HepG2 (cell line): ENCODE data around the gene KCNIP4. TPM values are rescaled to one million over a fixed set of nuclear protein-coding genes. Genes with fewer than 3 reads are reported as not detected.

Source experiments
- ATAC-seq: fragments of 200-7000 bp; cut with Tn5 transposase; 3 replicates; pipeline ENCODE4 v1.9.1; 2020; ENCODE audit warnings: mild to moderate bottlenecking, moderate library complexity
- BruUV-seq: library from RNA; stranded (reverse); fragments of 400-500 nt; replicated peaks from 2 replicates; lab custom pipeline; 2021; lab: Mats Ljungman, UMichigan
- CTCF ChIA-PET: fragments of 300-600 bp; formaldehyde crosslinking; extraction: SDS; loops from one replicate; lab custom pipeline; 2021; ENCODE audit warnings: low total read pairs, inconsistent platforms, low intra/inter-chr PET ratio; lab: Yijun Ruan, JAX
- POLR2A ChIA-PET: fragments of 350-600 bp; sonication (Branson Sonifier 250); formaldehyde crosslinking; loops from one replicate; lab custom pipeline; 2020; ENCODE audit warnings: antibody characterized with exemption, inconsistent platforms; lab: Yijun Ruan, JAX
- DNase-seq: peaks from one replicate; pipeline ENCODE4 v3.0.0-alpha.2; 2015; ENCODE audit warnings: low spot score
- FAIRE-seq: peaks from 3 replicates; lab custom pipeline; 2011; peaks lifted over from hg19 to GRCh38; lab: Jason Lieb, UNC
- H2AFZ ChIP-seq: one replicate; pipeline ENCODE4 v1.6.1; 2011; ENCODE audit warnings: low read length, inconsistent platforms
- H3K27ac ChIP-seq: fragments of 300-600 bp; 3 replicates; pipeline ENCODE4 v1.8.0; 2011; ENCODE audit warnings: mixed run types, mild to moderate bottlenecking, mixed read lengths, low read length, inconsistent platforms; ENCODE audit not compliant: insufficient read depth; ENCODE audit errors: extremely low read length
- H3K27me3 ChIP-seq, 2 experiments: fragments of 200-600 bp in 1 of 2; 2 replicates in 1 of 2; 3 replicates in 1 of 2; pipeline versions ENCODE4 v1.6.0 to v1.8.0; 2011; ENCODE audit warnings: low read length in 2 of 2, mild to moderate bottlenecking in 2 of 2, moderate library complexity in 2 of 2, inconsistent platforms in 1 of 2; ENCODE audit not compliant: insufficient read depth in 2 of 2, control insufficient read depth in 1 of 2
- H3K36me3 ChIP-seq, 2 experiments: fragments of 200-600 bp in 1 of 2; replicated peaks in 1 of 2; 2 replicates in 1 of 2; 3 replicates in 1 of 2; pipeline versions ENCODE4 v1.5.1 to v1.8.0; 2011; ENCODE audit warnings: low read length in 2 of 2, inconsistent platforms in 1 of 2; ENCODE audit not compliant: insufficient read depth in 2 of 2, control insufficient read depth in 1 of 2
- H3K4me1 ChIP-seq: 2 replicates; pipeline ENCODE4 v1.5.1; 2012; ENCODE audit warnings: low read length, inconsistent platforms; ENCODE audit not compliant: insufficient read depth
- H3K4me2 ChIP-seq: 2 replicates; pipeline ENCODE4 v1.6.0; 2011; ENCODE audit warnings: low read depth, low read length, inconsistent platforms
- H3K4me3 ChIP-seq, 3 experiments: fragments of 200-600 bp in 1 of 3; sonication (generic), shearing (Covaris generic) in 1 of 3; replicated peaks in 1 of 3; 2 replicates each; pipeline ENCODE4 v1.5.1; 2011 to 2016; ENCODE audit warnings: low read length in 3 of 3, inconsistent platforms in 2 of 3, low read depth in 2 of 3, mild to moderate bottlenecking in 2 of 3, control low read depth in 1 of 3, mixed read lengths in 1 of 3; ENCODE audit not compliant: insufficient read depth in 1 of 3
- H3K79me2 ChIP-seq: one replicate; pipeline ENCODE4 v1.6.1; 2011; ENCODE audit warnings: low read length, inconsistent platforms; ENCODE audit not compliant: insufficient read depth
- H3K9ac ChIP-seq: 2 replicates; pipeline ENCODE4 v1.6.0; 2011; ENCODE audit warnings: mild to moderate bottlenecking, low read depth, low read length, inconsistent platforms; ENCODE audit not compliant: insufficient read depth
- H3K9me3 ChIP-seq: 2 replicates; pipeline ENCODE4 v1.5.1; 2012; ENCODE audit warnings: mild to moderate bottlenecking, low read length
- H4K20me1 ChIP-seq: 2 replicates; pipeline ENCODE4 v1.6.0; 2011; ENCODE audit warnings: inconsistent platforms, mild to moderate bottlenecking, low read length, moderate library complexity; ENCODE audit not compliant: insufficient read depth
- CERS6 ChIP-seq: sonication (generic); formaldehyde crosslinking; IDR thresholded peaks from 2 replicates; pipeline ENCODE4 v1.5.0; 2020; ENCODE audit warnings: missing genetic modification reagents
- FOSL1 ChIP-seq: sonication (generic); formaldehyde crosslinking; IDR thresholded peaks from 2 replicates; pipeline ENCODE4 v1.9.0; 2021; ENCODE audit warnings: missing genetic modification reagents, borderline replicate concordance
- FOXC1 ChIP-seq: sonication (generic); formaldehyde crosslinking; IDR thresholded peaks from 2 replicates; pipeline ENCODE4 v1.8.0; 2022; ENCODE audit warnings: mild to moderate bottlenecking, missing genetic modification reagents, borderline replicate concordance
- GLI4 ChIP-seq: sonication (generic); formaldehyde crosslinking; IDR thresholded peaks from 2 replicates; pipeline ENCODE4 v1.5.1; 2020; ENCODE audit warnings: missing genetic modification reagents, mild to moderate bottlenecking, moderate library complexity, borderline replicate concordance
- GLMP ChIP-seq: sonication (generic); formaldehyde crosslinking; IDR thresholded peaks from 2 replicates; pipeline ENCODE4 v1.9.0; 2021; ENCODE audit warnings: missing genetic modification reagents, mild to moderate bottlenecking, borderline replicate concordance
- PLRG1 ChIP-seq: fragments of 450-650 bp; conservative IDR thresholded peaks from 2 replicates; pipeline ENCODE4 v1.6.1; 2016
- ZFP91 ChIP-seq: sonication (generic); formaldehyde crosslinking; IDR thresholded peaks from 2 replicates; pipeline ENCODE4 v1.9.0; 2022; ENCODE audit warnings: missing genetic modification reagents, mild to moderate bottlenecking, borderline replicate concordance
- ZNF101 ChIP-seq: sonication (generic); formaldehyde crosslinking; IDR thresholded peaks from 2 replicates; pipeline ENCODE4 v1.4.0; 2020; ENCODE audit warnings: mild to moderate bottlenecking, low read depth, missing genetic modification reagents, borderline replicate concordance
- ZNF124 ChIP-seq: sonication (generic); formaldehyde crosslinking; IDR thresholded peaks from 2 replicates; pipeline ENCODE4 v1.4.0; 2020; ENCODE audit warnings: missing genetic modification reagents
- ZNF136 ChIP-seq: sonication (generic); formaldehyde crosslinking; IDR thresholded peaks from 2 replicates; pipeline ENCODE4 v1.8.1; 2022; ENCODE audit warnings: low read depth, mild to moderate bottlenecking, moderate library complexity, missing genetic modification reagents
- ZNF232 ChIP-seq: sonication (generic); formaldehyde crosslinking; IDR thresholded peaks from 2 replicates; pipeline ENCODE4 v1.4.0; 2020; ENCODE audit warnings: missing genetic modification reagents, borderline replicate concordance
- ZNF484 ChIP-seq: sonication (generic); formaldehyde crosslinking; IDR thresholded peaks from 2 replicates; pipeline ENCODE4 v1.5.1; 2020; ENCODE audit warnings: mild to moderate bottlenecking, low read depth, missing genetic modification reagents, borderline replicate concordance
- ZNF567 ChIP-seq: sonication (generic); formaldehyde crosslinking; IDR thresholded peaks from 2 replicates; pipeline ENCODE4 v1.8.1; 2023; ENCODE audit warnings: mild to moderate bottlenecking, missing genetic modification reagents, borderline replicate concordance
- ZNF609 ChIP-seq: sonication (generic); formaldehyde crosslinking; IDR thresholded peaks from 2 replicates; pipeline ENCODE4 v1.4.0; 2020; ENCODE audit warnings: mild to moderate bottlenecking, missing genetic modification reagents, borderline replicate concordance
- ZNF772 ChIP-seq: sonication (generic); formaldehyde crosslinking; IDR thresholded peaks from 2 replicates; pipeline ENCODE4 v1.5.0; 2020; ENCODE audit warnings: mild to moderate bottlenecking, missing genetic modification reagents
- ZNF777 ChIP-seq: sonication (generic); formaldehyde crosslinking; IDR thresholded peaks from 2 replicates; pipeline ENCODE4 v1.4.0; 2020; ENCODE audit warnings: missing genetic modification reagents
- WGBS: methylation state at CpG from one replicate; pipeline ENCODE4 v1.1.6; 2017; ENCODE audit warnings: low lambda C conversion rate; 5-methylcytosine and 5-hydroxymethylcytosine counted together
- in situ Hi-C: cut with HindIII; loops from 2 replicates; pipeline ENCODE4 v1.10.0; 2017; ENCODE audit warnings: low pct_unique_long_range_greater_than_20kb; ENCODE audit not compliant: extremely low pct_ligation_motif_present
- intact Hi-C: fragments of 100-400 bp; cut with micrococcal nuclease; formaldehyde crosslinking; loops from one replicate; pipeline ENCODE4 v1.10.0; 2022; ENCODE audit not compliant: unreplicated experiment
- polyA plus RNA-seq, 8 experiments: library from polyadenylated mRNA; depleted of rRNA in 3 of 8; stranded (reverse) in 7 of 8; unstranded in 1 of 8; fragments of >200 nt; fragmentation: Illumina TruSeq in 4 of 8; extraction: Trizol in 4 of 8; gene quantifications; 2 replicates each; pipeline versions ENCODE4 v1.2.1 to v1.2.3, GENCODE V29; 2011 to 2016; ENCODE audit warnings: low read depth in 4 of 8, missing spikeins in 1 of 8, mixed read lengths in 1 of 8; ENCODE audit not compliant: insufficient read depth in 1 of 8
- total RNA-seq, 5 experiments: library from RNA; depleted of rRNA; stranded (reverse); fragments of >200 nt; fragmentation: Illumina TruSeq; extraction: Trizol; gene quantifications; 2 replicates each; pipeline ENCODE4 v1.2.3, GENCODE V29; 2016; ENCODE audit warnings: low read depth in 1 of 5

Gene KCNIP4
- total and polyA plus RNA-seq, 2 of the 13 experiments (the other 11 are each of a cell fraction or from before 2014, with no cell fraction given): 0.09 TPM; not detected in 1

GRCh38 chr4:21726255-21726815 is 222.2 kb downstream of the KCNIP4 start:
- H3K4me2 ChIP-seq: no peak overlapping the region
- no peaks in the 10 kb centered on the region for H3K79me2 ChIP-seq
- POLR2A ChIA-PET: no interaction called here
- CTCF ChIA-PET: no interaction called here
- 3% methylated on average over 5 of the region's 5 CpGs for WGBS
- intact Hi-C loops (no loop called here), in situ Hi-C loops (no loop called here)
- no peak overlapping the region for H3K27ac ChIP-seq
- no peak overlapping the region for H3K4me3 ChIP-seq
- no peaks in the 10 kb centered on the region for H3K36me3 ChIP-seq
- H3K9me3 ChIP-seq: no peaks in the 10 kb centered on the region
- H4K20me1 ChIP-seq: no peaks in the 10 kb centered on the region
- no peak overlapping the region for H2AFZ ChIP-seq
- no peak for ATAC-seq
- H3K4me1 ChIP-seq: no peaks in the 10 kb centered on the region
- H3K27me3 ChIP-seq: no peaks in the 10 kb centered on the region
- no peak for DNase-seq
- no peak overlapping the region for H3K9ac ChIP-seq
- FAIRE-seq: no peak
- BruUV-seq: no TSS peak
- no peak for TF ChIP-seq ZNF136 (CRISPR knock-in tag)
- no peak for TF ChIP-seq ZNF772
- no peak for TF ChIP-seq ZNF777 (CRISPR knock-in tag)
- TF ChIP-seq ZNF567: no peak
- no peak for TF ChIP-seq PLRG1
- no peak for TF ChIP-seq ZNF124 (CRISPR knock-in tag)
- no peak for TF ChIP-seq ZNF609 (CRISPR knock-in tag)
- TF ChIP-seq ZNF484 (CRISPR knock-in tag): no peak
- TF ChIP-seq FOXC1 (CRISPR knock-in tag): no peak
- no peak for TF ChIP-seq GLMP (CRISPR knock-in tag)
- TF ChIP-seq ZNF101 (CRISPR knock-in tag): no peak
- no peak for TF ChIP-seq ZNF232 (CRISPR knock-in tag)
- no peak for TF ChIP-seq GLI4 (CRISPR knock-in tag)
- TF ChIP-seq ZFP91 (CRISPR knock-in tag): no peak
- TF ChIP-seq CERS6 (CRISPR knock-in tag): no peak
- TF ChIP-seq FOSL1 (CRISPR knock-in tag): no peak
